OCI-LY7 (cell line): ENCODE data around the gene COL4A5.

Experiments
- CTCF ChIP-seq: fragments of 200-600 bp; sonication (generic); conservative IDR thresholded peaks from 2 replicates; pipeline ENCODE4 v1.5.1; 2014; ENCODE audit warnings: mild to moderate bottlenecking, antibody characterized with exemption, low read length, moderate library complexity, mixed read lengths
- EZH2phosphoT487 ChIP-seq: fragments of 200-600 bp; sonication (generic); IDR thresholded peaks from 2 replicates; pipeline ENCODE4 v1.6.1; 2018; ENCODE audit warnings: low read depth, borderline replicate concordance, mild to moderate bottlenecking, mixed run types, antibody characterized with exemption, low read length, moderate library complexity, mixed read lengths

- TF ChIP-seq CTCF (no peak), EZH2phosphoT487 (no peak)
Observed at GRCh38 chrX:108516184-108516583, 76.5 kb downstream of the COL4A5 start.
